ENCODE results near the gene NFIC.

The NFIC gene

DNA sequence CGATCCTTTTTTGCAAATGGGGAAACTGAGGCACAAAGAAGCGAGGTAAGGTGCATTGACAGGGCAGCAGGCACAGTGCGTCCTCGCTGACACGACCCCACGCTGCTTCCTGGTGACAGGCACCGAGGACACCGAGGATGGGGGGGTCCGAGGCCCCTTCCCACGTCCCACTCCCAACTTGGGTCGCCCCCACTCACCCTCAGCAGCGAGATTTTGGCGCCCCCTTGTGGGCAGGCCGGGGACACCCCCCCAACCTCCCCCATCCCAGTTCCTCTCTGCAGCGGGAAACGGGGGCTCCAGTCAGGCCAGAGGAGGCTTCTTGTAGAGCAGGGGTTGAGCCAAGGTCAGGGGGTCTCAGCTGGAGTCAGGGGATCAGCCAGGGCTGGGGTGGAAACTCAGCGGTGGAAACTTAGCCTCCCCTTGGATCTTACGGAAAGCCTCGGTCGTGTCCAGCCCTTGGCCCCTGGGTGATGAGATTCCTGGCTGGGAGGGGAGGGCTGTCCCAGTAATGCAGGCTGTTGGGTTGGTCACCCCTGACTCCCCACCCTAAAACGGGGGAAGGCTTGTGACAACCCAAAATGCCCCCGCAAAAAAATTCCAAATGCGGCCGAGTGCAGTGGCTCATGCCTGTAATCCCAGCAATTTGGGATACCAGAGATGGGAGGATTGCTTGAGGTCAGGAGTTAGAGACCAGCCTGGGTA is 105.7 kb downstream of the NFIC start:
- peak; percentile 48 for DNase-seq

DNA sequence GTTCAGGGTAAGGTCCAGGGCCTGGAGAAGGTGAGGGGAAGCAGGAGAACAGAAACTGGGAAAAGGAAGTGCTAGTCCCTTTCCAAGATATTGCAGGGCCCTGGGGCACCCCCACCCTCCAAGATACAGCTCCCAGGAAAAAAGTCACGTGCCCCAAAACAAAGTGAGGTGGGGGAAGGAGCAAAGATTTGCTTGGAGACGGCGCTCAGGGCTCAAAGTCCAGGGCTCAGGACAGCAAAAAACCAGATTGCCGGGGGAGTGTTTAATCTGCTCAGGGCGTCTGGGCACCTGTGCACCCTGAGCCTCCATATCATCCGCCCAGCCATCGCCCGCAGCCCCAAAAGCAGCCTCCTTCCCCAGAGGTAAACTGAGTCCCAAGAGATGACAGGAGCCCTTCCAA is 107.6 kb downstream of the NFIC start:
- no peak for DNase-seq

DNA sequence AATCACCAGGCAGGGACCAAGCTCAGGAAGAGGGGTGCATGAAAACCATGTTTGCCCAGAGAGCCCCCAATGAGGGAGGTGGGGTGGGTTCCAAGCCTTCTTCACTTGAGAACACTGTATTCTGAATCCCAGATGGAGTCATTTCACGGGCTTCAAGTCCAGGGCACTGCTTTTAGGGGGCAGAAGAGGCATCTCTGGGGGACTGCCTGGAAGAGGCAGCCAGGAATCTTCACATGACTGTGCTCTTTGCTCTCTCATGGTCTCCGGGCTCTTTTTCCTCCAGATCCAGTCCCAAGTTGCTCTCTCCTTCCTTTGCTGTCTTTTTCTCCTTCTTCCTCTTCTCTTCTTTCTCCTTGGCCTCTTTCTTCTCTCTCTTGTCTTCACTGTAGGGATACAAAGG is 108.2 kb downstream of the NFIC start:
- DNase-seq = no peak

DNA sequence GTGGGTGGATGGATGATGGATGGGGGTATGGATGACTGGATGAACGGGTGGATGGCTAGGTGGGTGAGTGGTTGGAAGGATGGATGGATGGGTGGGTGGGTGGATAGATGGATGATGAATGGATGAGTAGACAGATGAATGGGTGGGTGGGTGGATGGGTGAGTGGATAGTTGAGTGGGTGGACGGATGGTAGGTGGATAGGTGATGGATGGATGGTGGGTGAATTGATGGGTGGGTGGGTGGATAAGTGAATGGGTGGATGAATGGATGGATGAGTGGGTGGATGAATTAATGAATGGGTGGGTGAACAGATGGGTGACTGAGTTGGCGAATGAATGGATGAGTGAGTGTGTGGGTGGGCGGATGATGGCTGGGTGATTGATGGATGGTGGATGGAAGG is 109.1 kb downstream of the NFIC start:
- DNase-seq = no peak

DNA sequence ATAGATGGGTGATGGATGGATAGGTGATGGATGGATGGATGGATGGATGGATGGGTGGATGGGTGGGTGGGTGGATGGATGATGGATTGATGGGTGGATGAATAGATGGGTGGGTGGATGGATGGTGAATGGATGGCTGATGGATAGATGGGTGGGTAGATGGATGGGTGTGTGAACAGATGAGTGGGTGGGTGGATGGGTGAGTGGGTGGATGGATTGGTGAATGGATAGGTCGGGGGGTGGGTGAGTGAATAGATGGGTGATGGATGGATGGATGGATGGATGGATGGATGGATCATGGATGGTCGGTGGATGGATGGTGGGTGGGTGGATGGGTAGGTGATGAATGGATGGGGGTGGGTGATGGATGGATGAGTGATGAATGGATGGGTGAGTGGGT is 110.4 kb downstream of the NFIC start:
- DNase-seq = no peak

DNA sequence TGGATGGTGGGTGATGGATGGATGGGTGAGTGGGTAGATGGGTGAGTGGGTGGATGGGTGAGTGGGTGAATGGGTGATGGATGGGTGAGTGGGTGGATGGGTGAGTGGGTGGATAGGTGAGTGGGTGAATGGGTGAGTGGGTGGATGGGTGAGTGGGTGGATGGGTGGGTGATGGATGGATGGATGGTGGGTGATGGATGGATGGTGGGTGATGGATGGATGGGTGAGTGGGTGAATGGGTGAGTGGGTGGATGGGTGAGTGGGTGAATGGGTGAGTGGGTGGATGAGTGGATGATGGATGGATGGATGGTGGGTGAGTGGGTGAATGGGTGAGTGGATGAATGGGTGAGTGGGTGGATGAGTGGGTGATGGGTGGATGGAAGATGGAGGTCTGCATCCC is 111.1 kb downstream of the NFIC start:
- DNase-seq = no peak

DNA sequence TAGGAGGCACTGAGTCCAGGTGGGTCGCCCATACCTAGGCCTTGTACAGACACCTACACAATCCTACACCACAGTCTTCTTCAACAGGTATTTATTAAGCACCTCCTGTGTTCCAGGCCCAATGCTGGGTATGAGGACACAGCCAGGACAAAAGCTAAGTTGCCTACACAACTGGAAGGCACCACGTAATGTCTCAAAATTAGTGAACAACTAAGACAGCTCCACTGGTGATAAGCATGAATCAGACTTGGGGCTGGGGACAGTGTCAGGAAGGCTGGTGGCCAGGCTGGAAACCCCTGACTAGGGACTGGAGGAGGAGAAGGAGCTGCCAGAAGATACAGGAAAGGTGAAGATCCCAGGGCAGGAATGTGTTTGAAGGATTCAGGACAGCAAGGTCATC is 111.6 kb downstream of the NFIC start:
- peak; percentile 28 for DNase-seq

DNA sequence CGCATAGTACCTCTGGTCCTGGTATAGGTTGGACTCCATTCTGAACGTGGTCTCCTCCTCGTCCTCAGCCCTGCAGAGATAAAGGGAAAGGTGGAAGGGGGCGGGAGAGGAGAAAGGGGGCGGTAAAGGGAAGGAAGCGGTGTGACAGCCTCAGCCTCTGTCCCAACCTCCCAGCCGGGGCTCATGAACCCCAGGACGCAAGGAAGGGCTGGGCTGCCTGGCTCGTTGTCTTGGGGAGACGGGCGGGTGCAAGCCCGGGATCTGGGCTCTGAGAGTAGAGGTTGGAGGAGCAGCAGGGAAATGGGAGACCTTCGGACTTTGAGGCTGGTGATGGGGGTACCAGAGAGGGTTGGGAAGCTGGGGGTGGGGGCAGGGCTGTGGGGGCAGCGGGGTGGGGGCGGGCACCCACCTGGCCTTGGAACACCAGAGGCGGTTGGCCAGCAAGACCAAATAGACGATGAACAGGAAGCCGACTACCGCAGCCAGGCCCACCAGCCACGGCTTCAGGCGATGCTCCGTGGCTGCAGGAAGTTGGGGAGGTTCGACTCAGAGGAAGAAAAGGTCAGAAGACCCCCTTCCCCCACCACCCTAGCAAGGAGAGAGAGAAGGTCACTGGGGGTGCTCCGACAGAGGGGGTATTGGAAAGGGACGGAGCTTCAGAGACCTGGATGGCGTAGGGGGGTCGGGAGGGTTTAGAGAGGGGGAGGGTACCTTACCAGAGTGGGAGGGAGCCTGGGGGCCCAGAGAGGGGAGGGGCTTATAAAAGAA is 112.2 kb downstream of the NFIC start:
- DNase-seq = peak; percentile 88

DNA sequence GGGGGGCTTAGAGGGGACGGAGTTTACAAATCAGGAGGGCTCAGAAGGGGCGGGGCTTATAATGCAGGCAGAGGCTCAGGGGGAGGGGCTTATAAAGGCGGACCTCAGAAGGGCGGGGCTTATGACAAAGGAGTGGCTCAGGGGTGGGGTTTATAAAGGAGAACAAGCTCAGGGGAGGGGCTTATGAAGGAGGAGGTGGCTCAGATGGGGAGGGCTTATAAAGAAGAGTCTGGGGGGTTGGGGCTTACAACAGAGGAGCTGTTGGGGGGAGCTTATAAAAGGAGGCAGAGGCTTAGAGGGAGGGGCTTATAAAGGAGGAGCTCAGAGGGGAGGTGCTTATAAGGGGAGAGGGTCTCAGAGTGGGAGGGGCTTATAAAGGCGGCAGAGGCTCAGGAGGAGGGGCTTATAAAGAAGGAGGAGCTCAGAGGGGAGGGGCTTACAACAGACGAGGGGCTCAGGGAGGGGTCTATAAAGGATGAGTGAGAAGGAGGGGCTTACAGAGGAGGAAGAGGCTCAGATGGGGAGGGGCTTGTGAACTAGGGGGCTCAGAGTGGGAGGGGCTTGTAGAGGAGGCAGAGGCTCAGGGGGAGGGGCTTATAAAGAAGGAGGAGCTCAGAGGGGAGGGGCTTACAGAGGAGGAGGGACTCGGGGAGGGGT is 112.9 kb downstream of the NFIC start:
- DNase-seq = peak; percentile 97

DNA sequence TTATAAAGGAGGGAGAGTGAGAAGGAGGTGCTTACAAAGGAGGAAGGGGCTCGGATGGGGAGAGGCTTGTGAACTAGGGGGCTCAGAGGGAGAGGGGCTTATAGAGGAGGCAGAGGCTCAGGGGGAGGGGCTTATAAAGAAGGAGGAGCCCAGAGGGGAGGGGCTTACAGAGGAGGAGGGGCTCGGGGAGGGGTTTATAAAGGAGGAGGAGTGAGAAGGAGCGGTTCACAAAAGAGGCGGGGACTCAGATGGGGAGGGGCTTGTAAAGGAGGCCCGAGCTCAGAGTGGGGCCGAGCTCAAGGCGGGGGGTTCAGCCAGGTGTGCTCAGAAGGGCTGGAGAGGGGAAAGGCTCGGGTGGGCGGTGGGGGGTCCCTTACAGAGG is 113.4 kb downstream of the NFIC start:
- peak; percentile 75 for DNase-seq

DNA sequence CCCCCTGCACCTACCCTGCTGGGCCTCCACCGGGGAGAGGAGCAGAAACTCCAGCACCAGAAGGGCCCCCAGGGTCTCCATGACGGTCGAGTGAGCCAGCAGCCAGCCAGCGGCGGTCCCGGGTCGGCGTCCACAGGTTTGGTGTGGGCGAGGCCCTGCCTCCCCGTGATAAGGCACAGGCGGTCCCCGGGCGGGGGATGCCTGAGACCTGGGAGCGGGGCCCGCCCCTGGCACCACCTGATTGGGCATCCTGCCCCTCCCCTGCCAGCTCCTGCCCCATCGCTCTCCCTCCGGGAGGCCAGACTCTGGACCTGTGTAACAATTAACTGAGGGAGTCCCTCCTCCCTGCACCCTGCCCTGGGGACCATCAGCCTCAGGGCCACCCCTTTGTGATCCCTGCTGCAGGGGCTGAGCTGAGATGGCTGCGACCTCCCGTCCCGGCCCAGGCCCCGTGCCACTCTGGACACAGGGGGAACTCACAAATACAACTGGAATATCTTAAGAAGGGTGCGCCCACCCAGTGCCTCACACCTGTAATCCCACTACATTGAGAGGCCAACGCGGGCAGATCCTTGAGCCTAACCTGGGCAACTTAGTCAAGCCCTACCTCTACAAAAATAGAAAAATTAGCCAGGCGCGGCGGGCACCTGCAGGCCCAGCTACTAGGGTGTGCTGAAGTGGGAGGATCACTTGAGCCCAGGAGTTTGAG is 114.2 kb downstream of the NFIC start, which contains the start of gene SMIM24:
SMIM24 (minus strand) TSS at position 143 of the 709 bp plus-strand sequence; CDS start at position 81, 62 bp downstream.
- peak; percentile 25 for DNase-seq

DNA sequence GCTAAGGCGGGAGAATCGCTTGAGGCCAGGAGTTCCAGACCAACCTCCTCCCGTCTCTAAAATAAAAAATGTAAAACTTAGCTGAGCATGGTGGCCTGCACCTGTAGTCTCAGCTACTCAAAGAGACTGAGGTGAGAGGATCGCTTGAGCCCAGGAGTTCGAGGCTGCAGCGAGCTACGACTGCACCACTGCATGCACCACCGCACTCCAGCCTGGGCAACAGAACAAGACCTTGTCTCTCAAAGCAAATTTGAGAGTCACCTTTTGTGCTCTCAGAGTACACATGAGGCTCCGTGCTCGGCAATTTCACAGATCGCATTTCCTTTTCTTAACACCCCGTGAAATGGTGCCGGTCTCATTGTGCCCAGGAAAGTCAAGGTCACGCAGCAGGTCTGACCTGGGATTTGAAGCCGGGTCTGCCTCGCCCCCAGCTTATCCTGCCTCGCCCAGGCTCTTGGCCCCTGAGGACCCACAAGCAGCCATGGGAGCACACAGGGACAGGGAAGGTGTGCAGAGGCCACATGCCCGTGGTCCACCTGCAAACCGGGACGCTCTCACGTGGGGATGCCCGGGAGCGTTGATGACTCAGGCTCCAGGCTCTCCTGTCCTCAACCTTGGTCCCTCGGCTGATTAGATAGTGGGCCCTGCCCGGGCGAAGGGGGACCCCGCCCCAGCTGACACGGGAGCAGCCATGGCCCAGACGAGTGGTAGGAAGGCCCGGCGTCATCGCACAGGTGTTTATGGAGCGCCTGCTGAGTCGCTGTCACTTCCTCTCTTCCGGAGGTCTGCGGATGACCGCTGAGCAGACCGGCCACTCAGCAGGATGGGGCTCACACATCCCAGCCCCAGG is 115.1 kb downstream of the NFIC start:
- DNase-seq = no peak

DNA sequence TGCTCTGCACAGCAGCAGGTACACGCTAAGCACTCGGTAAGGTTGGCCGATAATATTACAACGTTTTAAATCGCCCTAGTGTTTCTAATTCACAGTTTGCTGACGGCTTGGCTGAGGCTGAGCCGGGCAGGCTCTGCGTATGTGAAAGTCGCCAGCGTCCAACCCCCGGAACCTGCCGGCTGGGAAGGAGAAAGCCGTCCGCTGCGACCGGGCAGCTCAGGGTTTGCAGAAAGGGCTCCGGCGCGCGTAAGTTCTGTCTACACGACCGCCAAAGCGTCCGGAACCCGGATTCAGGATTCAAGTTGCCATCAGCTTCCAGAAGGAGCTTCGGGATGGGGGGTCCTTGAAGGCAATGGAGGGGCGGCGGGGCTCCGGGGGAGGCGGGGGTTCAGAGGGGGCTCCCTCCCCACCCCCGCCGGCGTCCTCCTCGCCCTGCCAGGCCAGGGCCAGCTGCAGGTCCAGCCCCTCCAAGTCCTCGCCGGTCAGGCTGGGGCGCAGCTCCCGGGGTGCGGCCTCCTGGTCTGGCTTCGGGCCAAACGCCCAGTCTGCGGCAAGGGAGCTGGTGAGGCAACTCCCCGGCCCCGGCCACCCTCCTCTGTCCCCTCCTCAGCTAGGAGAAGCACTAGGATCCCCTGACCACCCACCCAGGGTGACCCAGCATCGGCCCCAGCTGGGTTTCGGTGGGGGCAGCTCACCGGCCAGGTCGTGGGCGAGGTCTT is 116.3 kb downstream of the NFIC start:
- no peak for DNase-seq

DNA sequence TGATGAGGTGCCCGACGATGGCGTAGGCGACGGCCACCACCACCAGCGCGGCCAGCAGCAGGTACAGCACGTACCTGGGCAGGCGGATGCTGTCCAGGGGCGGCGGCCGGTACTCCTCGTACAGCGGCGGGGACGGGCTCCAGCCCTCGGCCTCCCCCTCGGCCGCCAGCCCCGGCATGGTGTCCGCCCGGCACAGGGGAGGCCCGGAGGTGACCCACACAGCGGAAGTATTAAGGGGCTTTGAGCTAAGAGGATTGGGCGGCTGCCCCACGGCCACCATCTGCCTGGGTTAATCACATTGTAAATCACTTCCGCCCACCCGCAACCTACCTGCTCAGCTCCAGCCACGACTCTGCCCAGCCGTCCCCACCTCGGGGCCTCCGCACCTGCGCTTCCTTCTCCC is 116.8 kb downstream of the NFIC start, which contains the start of gene SMIM44:
SMIM44 (minus strand) TSS at position 216 of the 403 bp plus-strand sequence; CDS start at position 178, 38 bp downstream.
- no peak for DNase-seq

DNA sequence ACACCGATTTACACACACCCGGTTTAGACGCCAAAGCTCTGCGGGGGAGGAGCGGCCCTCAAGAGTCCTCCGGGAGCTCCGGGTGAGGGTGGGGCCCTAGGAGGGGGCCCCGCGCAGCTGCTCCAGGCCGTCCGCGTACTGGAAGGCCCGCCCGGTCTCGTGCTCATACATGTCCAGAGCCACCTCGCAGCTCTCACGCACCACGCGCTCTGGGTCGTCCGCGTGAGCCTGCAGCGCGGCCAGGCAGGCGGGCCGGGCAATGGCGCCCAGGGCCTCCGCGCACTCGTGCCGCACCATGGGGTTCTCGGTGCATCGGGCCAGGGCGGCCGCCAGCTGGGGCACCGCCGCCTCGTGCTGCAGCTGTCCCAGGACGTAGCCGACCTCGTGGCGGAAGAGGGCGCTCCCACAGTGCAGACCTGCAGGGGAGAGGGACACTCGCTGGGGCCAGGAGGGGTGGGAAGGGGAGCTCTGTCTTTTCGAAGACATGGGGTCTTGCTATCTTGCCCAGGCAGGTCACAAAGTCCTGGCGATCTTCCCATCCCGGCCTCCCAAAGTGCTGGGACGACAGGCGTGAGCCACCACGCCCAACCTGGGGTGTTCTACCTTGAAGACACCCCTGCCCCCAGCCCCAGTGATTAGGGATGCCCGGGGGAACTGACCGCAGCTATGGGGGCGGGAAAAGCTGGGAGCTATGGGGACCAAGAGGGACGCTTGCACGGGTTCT is 125.2 kb downstream of the NFIC start:
- no peak for DNase-seq

DNA sequence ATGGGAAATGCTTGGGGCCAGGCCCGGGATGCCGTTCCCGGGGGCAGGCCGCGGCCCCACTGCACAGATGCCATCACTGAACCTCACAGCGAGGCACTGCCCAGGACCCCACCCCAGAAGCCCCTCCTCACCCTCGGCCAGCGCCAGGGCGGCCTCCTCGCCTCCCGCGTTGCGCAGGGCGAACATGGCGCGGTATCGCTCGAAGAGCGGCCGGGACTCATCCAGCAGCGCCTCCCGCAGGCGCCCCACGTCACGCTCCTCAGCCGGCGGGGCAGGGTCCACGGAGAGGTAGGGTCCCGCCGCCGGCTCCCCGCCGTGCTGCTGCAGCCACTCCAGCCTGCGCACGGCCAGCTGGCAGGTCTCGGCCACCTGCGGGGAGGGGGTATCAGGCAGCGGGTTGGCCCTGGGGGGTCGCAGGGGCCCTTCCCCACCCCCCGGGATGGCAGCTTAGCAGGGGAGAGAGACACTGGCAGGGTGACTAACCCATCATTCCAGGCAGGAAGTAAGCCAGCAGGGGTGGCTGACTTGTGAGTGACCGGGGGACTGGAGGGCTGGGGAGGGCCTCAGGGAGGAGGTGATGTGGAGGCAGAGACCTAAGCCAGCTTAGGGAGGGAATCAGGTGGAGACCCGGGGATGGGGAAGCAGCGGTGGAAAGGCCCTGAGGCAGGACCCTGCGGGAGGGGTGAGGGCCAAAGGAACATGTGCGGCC is 125.9 kb downstream of the NFIC start:
- DNase-seq = no peak

DNA sequence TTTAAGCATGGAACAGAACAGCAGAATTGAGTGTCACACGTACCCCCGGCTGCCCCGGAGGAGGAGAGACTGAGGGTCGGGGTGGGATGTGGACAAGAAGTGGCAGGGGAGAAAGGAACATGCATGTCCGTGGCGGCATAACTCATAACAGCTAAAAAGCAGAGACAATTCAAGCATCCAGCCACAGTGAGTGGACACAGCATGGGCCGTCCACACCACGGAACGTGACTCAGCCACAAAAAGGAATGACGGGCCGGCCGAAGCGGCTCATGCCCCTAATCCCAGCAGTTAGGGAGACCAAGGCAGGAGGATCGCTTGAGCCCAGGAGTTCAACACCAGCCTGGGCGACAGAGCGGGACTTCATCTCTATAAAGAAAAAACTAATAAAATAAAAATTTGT is 126.5 kb downstream of the NFIC start:
- DNase-seq = no peak

DNA sequence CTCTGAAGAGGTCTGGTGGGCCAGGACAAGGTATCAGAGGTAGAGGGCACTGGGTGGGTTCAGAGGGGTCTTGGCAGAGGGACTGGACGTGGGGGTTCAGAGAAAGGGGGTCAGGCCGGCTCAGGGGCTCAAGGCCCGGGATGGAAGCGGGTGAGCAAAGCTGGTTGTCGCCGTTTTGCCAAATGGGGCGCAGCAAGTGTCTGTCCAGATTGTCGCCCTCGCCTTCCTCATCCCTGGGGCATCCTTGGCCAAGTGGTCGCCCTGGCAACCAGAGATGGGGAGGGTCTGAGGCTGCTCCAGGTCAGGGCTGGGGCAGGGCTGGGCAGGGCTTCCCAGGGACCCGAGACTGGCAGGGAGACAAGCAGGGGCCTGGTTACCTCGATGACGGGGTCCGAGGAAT is 127.3 kb downstream of the NFIC start:
- DNase-seq = no peak

DNA sequence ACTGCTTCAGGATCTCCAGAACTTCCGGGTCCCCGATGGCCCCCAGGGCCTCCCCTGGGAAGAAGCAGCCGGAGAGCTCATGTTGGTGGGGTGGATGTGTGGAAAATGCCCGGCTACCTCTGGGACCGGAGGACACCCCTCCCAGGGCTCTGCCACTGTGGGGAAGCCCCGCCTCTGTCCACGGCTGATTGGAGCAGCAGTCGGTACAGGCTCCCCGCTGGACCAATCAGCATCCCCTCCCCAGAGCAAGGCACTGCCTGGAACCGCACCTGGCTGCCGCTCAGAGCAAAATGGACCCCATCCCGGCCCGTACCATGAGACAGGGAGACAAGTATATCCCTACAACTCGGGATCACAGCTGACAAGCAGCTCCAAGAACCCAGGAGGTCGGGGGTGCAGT is 127.7 kb downstream of the NFIC start:
- DNase-seq = no peak

DNA sequence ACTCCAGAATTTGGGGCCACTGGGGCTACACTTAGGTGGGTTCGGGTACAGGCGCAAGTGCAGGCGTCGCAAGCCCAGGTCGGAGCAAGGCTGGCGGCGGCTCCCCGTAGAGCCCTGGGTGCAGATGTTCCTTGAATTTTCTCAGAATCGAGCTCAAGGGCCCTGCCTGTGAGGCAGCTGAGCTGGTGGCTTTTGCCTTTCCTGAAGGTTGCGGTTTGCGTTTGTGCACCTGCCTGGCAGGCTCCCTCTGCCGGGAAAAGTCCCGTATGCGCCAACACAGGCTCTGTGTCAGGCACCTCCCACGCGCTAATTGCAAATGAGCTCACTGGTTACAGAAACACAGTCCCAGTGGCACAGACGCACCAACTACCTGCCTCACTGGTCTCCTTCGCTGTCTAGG is 128.2 kb downstream of the NFIC start:
- DNase-seq = no peak

Measured in hematopoietic multipotent progenitor cell treated with erythropoietin and hydrocortisone succinate and interleukin-3 and kit ligand, for 4 days (in vitro differentiated cells).